H4 (cell line): ENCODE results near the gene ARL5A. TPM values are rescaled to one million over a fixed set of nuclear protein-coding genes. Genes with fewer than 3 reads are reported as not detected.
"Not testable (repeated sequence)": the region's sequence is repeated elsewhere in the genome, so short reads cannot be mapped to it uniquely, and the experiment has no call there.

ENCODE experiments used
- DNase-seq: peaks from one replicate; pipeline ENCODE4 v3.0.0-alpha.2; 2015; ENCODE audit warnings: low spot score
- total RNA-seq: library from RNA; depleted of rRNA; stranded (reverse); fragments of >200 nt; shearing (Covaris generic); gene quantifications from 2 replicates; pipeline ENCODE4 v1.2.3, GENCODE V29; 2014; rRNA removed

The ARL5A gene, protein sequence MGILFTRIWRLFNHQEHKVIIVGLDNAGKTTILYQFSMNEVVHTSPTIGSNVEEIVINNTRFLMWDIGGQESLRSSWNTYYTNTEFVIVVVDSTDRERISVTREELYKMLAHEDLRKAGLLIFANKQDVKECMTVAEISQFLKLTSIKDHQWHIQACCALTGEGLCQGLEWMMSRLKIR
- total RNA-seq, result 37.8 and 38.6 TPM in 2 replicates

DNA sequence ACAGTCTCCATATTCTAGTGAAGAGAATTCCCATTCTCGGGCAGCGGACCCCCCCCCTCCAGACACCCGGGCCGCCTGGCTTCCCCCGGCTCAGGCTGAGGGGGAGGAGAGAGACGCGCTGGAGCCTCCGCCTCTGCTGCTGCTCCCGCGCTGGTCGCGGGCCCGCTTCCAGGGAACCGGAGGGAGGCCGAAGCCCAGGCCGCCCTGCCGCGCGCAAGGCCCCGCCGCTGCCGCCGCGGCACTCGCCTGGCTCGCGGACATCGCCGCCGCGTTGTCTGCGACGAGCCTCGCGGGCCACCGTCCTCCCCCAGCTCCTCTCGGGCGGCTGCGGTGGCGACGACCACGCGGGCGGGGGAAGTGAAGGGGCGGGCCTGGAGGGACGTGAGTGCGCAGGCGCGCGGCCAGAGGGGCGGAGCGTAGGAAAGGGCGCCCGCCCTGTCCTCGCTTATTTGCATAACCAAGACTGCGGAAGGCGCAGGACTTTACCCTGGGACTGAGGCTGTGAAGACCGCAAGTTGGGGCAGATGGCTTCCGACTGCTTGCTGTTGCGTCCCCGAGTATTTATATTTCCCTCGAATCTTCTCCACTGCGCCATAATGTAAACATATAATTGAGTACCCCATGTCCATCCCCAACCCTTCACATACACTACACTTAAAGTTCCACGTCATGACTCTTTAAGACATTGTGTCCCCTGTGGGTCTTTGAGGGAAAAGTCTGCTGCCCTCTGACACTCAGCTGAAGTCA lies at the start of gene ARL5A:
ARL5A (minus strand) TSS at position 279 of the 747 bp plus-strand sequence; CDS start at position 34, 245 bp downstream.
- peak; percentile 92 for DNase-seq

DNA sequence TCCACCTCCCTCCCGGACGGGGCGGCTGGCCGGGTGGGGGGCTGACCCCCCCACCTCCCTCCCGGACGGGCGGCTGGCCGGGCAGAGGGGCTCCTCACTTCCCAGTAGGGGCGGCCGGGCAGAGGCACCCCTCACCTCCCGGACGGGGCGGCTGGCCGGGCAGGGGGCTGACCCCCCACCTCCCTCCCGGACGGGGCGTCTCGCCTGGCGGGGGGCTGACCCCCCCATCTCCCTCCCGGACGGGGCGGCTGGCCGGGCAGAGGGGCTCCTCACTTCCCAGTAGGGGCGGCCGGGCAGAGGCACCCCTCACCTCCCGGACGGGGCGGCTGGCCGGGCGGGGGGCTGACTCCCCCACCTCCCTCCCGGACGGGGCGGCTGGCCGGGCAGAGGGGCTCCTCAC lies 47.4 kb upstream of the ARL5A start:
- DNase-seq, result not testable (repeated sequence)

DNA sequence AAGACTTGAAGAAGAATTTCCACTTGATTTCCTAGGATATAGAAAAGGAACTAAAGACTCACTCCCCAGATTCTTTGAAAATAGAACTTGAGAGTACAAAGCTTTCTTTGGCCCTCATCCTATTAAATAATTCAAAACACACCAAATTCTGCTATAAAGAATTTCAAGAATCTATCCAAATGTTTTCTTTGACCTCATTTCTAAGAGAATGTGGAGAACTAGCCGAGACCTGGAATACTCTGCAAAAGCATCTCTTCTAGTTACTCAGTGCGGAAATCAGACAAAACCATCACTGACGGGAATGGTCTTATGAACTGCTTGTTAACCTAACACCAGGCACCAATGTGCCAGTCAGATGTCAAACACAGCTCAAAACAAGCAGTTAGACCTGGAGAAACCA lies 44.2 kb upstream of the ARL5A start:
- DNase-seq, result no peak

DNA sequence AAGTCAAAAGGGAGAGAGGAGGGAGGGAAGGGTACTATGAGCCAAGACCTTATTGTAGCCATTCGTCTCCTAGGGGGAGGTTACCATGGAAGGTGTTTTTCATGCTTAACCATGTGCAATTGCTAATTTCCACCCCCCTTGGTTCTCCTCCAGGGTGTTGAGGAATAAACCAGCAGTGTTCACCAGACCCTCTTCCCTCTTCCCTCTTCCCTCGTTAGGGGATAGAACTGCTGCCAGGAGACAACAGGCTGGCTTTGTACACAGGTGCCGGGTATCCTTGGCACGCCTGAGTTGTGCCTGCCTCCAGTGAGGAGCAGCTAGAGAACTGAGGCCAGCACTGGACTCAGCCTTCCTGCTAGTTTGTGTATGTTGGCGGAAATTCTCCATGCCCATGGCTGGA lies 41.1 kb upstream of the ARL5A start:
- DNase-seq, result no peak

DNA sequence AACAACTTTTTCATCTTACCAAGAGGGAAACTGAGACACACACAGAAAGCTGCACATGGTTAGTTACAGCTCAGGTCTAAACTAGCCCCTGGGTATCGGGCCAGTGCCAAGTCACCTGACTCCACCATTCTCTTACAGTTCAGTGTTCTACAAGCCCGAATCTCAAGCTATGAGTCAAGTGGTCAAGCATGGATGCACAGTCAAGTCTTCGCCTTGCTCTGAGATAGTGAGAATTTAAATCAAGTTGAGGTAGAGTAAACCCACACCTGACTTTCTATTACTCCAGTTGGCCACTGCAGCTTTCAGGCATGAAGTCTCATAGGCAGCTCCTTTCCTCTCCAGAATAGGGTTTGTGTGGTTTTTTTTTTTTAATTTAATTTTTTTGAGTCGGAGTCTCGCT lies 34.5 kb upstream of the ARL5A start:
- DNase-seq, result no peak

DNA sequence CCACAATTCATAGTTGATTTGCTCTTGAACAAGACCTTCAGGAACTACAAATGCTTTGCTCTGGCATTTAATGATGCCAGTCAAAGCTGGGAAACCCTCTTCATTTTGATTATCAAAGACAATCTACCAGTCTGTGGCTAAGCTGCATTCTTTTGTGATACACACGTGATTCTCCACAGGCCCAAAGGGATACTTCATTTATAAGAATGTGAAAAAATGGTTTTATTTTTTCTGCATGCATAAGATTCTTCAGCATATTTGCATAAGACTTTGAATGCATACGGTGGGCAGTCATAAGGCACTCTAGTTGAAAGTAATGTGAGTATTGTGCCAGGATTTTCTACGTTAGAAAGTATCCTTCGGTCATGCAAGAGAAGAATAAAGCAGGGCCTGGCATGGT lies 33.0 kb upstream of the ARL5A start:
- DNase-seq, result no peak

DNA sequence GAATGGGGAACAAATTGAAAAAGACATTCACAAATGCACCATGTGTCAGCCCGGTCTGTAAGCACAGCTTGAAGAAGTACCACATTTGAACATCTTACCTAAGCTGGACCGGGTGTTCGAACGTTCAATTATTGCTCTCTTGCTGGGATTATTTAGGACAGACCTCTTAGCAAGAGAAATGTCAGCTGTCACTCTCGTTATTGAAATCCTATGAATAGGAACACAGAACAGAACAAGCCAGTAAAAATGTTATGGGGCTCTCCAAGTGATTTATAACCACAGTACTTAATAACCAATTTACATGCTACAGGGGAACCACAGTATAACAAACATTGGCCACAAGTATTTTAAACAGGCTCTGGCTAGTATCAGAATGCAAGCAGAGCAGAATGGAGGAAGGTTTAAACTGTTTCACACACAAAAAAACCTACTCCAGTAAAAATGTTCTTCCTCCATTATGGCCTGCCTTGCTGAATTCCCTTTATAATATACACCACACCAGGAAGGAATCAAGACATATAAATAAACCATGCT lies 32.5 kb upstream of the ARL5A start:
- DNase-seq, result peak; percentile 51

DNA sequence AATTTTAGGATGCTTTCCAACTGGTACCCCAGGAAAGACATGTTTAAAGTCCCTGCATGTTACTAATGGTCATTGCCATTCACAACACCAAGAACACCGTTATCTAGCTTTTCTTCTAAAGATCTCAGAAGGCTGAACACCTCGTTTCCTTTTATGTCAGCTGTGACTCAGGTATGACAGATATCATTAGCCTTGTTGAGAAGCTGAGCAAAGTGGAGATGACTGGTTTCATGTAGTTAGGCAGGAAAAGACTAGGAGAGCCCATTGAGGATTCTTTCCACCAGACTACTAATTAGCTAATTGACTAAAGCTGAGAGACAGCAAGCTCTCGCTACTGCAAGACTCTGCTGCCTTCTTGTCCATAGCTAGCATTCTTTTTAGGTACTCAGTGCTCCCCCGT lies 32.0 kb upstream of the ARL5A start:
- DNase-seq, result no peak

DNA sequence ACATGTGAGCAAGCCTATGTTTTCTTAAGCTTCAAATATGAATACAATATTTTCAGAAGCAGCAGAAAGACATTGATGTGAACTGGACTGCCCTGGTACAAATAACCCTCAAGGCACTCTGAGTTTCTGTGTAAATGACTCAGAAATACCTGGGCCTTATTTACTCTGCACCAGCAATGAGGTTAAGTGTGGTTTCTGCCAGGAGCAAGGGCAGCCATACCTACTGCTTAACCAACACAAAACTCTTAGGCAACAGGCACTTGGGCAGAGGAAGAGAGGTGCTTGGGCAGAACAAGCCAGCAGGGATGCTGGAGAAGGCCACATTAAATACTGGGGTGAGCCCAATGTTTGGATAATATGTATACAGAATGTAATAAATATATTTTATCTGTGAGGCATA lies 29.4 kb upstream of the ARL5A start:
- DNase-seq, result no peak

DNA sequence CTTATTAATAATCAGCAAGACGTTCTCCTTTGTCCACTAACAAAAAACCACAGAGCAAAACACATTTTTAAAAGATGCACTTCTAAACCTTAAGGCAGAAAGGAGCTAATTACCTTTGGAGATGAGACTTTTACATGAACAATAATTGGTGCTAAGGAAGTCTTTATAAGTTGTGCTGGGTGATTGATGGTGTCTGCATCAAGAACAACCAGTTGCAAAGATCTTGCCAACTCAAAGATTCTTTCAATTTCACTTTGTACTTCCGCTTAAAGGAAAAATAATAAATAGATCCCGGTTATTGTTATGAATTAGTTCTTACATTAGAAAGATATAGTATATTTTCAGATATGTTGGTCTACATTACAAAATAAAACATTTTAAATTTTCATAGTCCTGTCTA lies 26.9 kb upstream of the ARL5A start:
- DNase-seq, result no peak

DNA sequence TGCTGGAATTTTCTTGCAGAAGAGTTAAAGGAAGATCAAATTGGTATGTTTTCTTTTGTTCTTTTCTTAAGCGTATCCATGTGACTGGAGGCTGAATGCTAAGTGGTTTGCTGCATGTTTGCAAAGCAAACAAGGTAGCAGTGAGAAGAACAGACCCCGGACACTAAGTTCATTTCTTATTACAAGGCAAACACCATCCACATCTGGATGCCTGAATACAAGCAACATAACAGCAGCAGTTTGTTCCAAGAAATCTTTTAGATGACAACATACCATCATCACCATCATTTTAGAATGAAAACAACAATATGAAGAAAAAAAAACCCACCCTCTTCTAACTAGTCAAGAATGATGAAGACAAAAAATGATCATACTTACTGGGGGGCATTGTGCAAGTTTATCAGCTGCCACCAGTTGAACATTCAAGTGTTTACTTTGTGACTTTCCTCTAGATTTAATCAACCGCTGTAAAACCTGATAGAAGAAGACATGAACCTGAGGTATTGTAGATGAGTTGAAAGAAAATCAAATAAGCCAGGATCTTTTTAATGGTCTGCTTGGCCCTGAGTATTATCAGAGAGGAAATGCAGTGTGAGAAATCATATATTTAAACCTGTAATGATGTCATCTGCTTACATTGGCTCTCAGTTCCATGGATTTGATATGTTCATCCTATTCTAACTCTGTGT lies 25.0 kb upstream of the ARL5A start:
- DNase-seq, result no peak

DNA sequence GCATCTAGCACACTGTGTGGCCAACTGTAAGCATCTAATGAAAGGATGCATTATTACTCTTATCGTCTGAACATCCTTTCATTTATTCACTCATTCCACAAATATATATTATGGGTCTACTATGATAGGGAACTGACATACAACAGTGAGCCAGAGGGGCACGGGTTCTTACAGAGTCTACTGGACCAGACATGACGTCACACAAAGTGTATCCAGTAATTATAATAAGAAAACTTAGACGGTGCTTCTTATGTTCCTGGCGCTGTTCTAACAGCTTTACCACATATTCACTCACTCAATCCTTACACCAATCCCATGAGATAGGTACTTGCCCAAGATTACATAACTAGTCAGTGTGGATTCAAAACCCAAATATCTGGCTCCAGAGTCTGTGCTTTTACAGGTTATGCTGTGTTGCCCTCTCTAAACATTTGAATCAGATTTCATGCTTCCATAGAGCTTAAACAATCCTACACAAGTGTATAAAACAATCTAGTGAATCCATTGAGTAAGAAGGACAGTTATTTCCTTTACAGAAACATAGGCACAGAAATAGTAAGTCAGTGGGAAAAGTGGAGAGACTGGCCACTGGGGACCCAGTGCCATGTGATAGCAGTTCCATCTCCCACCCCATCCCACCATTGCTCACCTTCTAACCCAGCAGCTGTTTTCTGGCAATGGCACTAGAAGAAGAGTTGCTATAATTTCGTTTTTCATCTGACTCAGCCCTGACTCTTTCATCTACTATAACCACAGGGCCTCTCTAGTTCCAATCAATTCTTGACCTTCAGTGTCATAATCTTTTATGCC lies 24.2 kb upstream of the ARL5A start:
- no peak for DNase-seq

DNA sequence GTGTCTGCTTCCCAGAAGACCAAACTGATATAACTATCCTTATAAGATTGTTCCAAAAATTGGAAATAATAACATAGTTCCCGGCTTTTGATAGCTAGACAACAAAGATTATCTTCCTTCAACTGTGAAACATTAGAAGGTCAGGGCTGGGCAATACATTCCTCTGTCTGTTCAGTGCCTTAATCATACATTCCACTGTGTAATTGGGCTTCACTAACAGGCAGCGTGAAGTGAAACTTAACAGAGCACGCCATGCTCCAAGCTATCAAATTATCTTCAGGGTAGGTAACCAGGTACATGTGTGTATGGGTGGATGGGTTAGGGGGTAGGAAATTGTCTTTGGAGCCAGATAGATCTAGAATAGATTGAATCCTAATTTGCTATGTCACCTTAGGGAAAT lies 23.5 kb upstream of the ARL5A start:
- no peak for DNase-seq

DNA sequence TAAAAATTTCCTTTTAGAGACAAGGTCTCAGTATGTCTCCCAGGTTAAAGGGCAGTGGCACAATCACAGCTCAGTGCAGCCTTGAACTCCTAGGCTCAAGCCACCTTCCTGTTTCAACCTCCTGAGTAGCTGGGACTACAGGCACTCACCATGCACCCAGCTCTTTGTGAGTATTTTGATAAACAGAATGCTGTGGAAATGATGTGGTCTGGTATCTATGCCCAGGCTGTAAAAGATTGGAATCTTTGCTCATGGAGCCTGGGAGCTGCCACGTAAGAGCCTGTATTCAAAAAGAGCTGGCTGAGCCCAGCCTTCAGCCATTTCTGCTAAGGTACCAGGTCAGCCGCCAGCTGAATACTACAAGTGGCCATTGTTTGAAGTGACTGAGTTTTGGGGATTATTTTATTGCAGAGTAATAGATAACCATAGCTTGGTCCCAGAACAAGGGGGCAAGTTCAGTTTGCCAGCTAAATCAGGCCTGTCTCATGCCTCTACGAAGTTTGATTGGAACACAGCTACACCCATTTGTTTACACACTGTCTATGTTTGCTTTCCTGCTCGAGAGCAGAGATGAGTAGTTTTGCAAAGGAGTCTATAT lies 21.3 kb upstream of the ARL5A start:
- DNase-seq, result no peak

DNA sequence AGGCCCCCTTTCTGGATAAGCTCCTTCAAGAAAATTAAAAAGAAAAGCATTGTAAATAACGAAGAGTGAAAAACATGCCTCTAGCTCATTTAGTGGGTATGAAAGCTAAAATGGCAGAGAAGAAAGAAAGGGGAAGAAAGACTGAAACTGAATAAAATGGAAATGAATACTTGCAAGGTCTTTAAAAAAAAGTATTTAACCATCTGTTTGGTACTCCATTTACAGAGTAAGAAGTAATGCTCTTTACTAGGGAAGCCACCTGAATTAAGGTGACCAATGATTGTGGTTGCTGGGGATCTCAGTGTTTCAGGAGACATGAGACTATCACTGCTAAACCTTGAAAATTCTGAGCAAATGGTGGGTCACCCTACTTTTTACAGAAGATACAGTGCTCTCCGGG lies 17.7 kb upstream of the ARL5A start:
- DNase-seq, result no peak

DNA sequence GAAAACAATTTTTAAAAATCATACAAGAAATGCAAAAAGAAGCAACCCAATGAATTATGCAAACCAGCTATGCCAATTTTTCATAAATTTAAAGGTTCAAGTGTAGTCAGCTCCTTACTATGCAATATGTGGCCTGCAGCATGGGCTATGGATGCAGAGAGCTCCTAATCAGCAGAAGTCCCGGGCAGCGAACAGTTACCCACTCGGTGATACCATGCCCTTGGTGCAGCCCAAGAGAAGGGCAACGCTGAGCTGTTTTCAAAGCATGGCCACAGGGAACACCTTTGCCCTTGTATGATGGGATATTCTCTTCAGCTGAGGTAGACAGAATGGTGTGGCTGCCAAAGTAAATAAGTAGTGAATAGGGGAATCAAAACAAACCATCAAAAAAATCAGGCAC lies 17.3 kb upstream of the ARL5A start:
- no peak for DNase-seq

DNA sequence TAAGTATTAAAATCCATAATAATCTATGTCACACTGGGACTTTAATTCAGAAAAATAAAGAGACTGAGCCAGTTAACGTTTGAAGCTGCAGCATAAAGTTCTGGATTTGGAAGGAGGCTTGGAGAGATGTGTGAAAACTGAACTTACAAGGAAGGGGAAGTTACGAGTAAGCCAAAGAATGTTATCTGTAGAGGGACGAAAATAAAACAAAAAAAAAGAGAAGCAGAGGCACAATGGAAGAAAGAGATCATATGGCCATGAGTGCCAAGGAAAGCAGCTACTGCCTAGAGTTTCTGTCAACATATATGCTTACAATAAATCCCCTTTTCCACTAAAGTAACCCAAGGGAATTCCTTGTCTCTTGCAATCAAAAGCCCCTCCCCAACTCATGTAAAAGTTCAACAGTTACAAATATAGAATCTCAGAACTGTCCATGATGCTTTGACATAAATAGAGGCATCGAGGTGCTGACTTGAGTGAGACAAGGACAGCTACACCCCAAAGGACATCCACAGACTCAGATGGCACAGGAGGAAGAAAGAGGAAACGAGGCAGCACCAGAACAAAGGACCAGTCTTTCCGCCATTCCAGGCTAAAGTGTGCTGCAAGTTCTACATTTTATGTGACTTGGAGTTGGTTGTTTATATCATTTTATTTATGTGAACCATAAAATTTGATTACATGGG lies 16.1 kb upstream of the ARL5A start:
- DNase-seq, result no peak

DNA sequence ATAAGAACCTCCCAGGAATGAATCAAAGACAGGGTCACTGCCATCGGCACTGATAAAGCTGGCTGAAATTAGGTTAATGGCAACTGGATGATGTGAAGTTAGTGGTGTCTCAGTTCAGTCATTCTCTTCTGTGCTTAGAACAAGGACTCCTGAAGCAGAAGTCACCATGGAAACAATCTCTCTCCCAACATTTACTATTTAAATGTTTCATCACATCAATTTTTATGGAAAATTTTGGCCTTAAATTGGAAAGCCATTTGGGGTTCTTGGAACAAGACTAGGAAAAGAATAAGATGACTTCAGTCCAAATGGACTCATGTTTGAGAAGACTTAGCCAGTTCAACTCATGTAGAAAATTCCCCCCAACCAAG lies 15.5 kb upstream of the ARL5A start:
- no peak for DNase-seq

DNA sequence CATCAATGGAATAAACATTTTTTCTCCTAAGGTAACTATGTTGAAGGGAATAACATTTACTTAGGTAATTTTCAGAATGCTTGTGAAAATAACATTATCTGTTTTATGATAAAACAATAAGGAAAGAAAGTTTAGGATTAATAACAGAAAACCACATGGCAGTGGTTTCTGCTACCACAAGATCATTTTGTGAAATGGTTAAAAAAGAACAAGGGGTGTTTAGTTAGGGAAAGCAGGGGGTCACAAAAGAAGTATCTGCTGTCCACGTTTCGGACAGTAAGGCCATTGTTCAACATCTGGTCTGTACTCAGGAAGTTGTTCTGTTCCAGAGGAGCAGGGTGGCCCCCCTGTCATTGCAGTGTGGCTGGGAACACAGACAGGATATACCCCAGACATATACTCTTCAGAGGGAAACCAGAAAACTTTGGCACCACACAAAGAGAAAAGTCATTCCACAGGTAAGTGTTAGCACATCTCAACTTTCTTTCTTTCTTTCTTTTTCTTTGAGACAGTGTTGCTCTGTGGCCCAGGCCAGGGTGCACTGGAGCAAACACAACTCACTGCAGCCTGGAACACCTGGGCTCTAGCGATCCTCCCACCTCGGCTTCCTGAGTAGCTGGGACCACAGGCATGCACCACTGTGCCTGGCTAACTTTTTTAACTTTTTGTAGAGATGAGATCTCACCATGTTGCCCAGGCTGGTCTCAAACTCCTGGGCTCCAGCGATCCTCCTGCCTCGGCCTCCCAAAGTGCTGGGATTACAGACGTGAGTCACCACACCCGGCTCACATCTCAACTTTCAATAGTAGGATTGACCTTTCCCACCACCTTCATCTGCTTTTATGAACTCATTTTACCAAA lies 14.8 kb upstream of the ARL5A start:
- DNase-seq, result no peak

DNA sequence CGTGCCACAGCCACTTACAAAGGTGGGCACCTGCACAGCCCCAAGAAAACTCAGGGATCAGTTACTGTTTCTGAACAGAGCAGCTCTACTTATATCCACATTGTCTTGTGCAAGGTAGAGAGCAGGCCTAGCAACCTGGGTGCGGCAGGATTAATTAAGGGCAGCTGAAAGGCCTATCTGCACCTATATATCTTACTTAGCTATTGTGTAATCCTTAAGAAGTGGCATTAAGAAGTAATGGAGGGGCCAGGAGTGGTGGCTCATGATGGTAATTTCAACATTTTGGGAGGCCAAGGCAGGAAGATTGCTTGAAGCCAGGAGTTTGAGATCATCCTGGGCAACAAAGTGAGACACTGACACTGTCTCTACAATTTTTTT lies 12.8 kb upstream of the ARL5A start:
- DNase-seq, result no peak
